ENCODE data around the gene TYRO3.
A peak's percentile ranks its signal among the peaks of the same experiment; 100 is the strongest.

Gene TYRO3

DNA sequence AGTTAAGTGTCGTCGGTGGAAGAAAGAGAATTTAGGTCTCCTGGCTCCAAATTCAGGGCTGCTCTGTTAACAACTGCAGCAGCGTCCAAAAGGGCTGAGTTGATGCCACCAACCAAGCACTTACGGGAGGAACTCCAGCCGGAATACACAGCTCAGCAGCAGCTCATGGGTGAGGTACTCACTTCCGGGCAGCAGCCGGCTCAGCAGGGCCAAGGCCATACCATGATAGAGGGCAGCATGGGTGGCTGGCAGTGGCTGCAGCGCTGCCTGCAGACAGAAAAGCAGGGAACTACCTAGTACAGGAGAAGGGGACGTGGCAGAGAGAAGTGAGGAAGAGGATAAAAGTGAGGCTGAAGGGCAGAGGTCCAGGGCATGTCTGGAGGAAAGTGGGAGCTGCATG is 37.4 kb upstream of the TYRO3 start:
- H3K4me3 ChIP-seq (ENCODE audit: low read depth in 1 of 2, low read length in 2 of 2), result no peak overlapping the region

DNA sequence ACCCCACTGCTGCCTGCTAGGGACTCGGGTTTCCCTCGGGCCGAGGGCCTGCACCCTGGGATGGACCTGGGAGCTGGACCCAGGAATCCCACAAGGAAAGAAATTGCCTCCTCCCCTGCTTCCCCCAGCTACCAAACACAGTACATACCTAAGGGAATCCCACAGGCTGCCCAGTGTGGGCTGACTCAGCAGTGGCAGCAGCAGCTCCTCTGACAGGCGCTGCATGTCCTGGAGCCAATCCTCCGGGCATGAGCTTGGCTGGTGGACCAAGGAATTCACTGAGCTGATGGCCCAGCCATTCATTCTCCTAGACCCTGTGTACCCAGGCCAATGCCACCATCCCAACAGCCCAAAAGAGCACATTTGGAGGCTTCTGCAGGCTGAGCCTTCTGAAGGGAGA is 35.9 kb upstream of the TYRO3 start:
- peaks cover 17 to 66% of the 10 kb centered on the region in 2 donors for H3K36me3 ChIP-seq (ENCODE audit: control insufficient read depth in 1 of 2, insufficient read depth in 2 of 2, low read length in 2 of 2)
- H3K4me3 ChIP-seq (ENCODE audit: low read depth in 1 of 2, low read length in 2 of 2), result no peak overlapping the region
- H3K4me1 ChIP-seq (ENCODE audit: control insufficient read depth in 1 of 2, insufficient read depth in 2 of 2, low read length in 2 of 2), result no peaks in the 10 kb centered on the region
- no peaks in the 10 kb centered on the region for H3K27me3 ChIP-seq (ENCODE audit: control insufficient read depth in 1 of 2, insufficient read depth in 2 of 2, low read length in 2 of 2)
- no peak overlapping the region for H3K9ac ChIP-seq (ENCODE audit: low read depth in 1 of 2, low read length in 2 of 2)
- no peak overlapping the region for H3K27ac ChIP-seq (ENCODE audit: low read depth, low read length)
- H3K9me3 ChIP-seq (ENCODE audit: control insufficient read depth in 1 of 2, low read length in 2 of 2), result no peaks in the 10 kb centered on the region

More for the DNA sequence above, 37.4 kb upstream of the TYRO3 start:
- Histone ChIP-seq H3K9me3 (ENCODE audit: control insufficient read depth in 1 of 2, low read length in 2 of 2) (no peaks in the 10 kb centered on the region), H3K4me1 (ENCODE audit: control insufficient read depth in 1 of 2, insufficient read depth in 2 of 2, low read length in 2 of 2) (no peaks in the 10 kb centered on the region), H3K27ac (ENCODE audit: low read depth, low read length) (no peak overlapping the region), H3K27me3 (ENCODE audit: control insufficient read depth in 1 of 2, insufficient read depth in 2 of 2, low read length in 2 of 2) (no peaks in the 10 kb centered on the region), H3K36me3 (ENCODE audit: control insufficient read depth in 1 of 2, insufficient read depth in 2 of 2, low read length in 2 of 2) (peaks cover 4 to 62% of the 10 kb centered on the region in 2 donors), H3K9ac (ENCODE audit: low read depth in 1 of 2, low read length in 2 of 2) (no peak overlapping the region)

DNA sequence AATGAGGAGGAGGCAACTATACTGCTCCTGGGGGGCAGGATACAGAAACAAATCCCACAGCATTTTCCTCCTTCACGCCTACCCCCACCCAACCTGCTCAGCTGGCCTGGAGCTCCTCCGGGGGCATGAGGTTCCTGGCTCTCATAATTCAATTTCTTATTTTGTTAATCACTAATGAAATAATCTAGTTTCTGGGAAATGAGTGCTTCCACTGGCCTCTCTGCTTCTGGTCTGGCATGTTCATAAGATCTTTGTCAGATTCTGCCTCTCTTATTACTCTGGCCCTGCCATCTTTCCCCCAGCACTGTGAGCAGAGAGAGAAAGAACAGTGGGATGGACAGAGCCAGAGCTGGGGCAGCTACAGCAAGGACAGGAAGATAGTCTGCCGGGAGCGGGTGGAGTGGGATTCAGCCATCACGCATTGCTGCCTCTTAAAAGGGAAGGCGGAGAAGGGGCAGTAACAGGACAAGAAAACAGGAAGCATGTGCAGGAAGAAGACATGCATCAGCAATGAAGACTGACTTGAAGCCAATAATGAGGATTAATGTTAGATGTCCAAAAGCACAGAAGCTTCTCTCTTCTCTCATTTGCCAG is 28.6 kb upstream of the TYRO3 start:
- H3K36me3 ChIP-seq (ENCODE audit: control insufficient read depth in 1 of 2, insufficient read depth in 2 of 2, low read length in 2 of 2), result peaks cover 44 to 76% of the 10 kb centered on the region in 2 donors
- H3K27me3 ChIP-seq (ENCODE audit: control insufficient read depth in 1 of 2, insufficient read depth in 2 of 2, low read length in 2 of 2), result no peaks in the 10 kb centered on the region
- H3K4me1 ChIP-seq (ENCODE audit: control insufficient read depth in 1 of 2, insufficient read depth in 2 of 2, low read length in 2 of 2), result no peaks in the 10 kb centered on the region
- no peak overlapping the region for H3K9ac ChIP-seq (ENCODE audit: low read depth in 1 of 2, low read length in 2 of 2)
- no peak overlapping the region for H3K4me3 ChIP-seq (ENCODE audit: low read depth in 1 of 2, low read length in 2 of 2)
- no peaks in the 10 kb centered on the region for H3K9me3 ChIP-seq (ENCODE audit: control insufficient read depth in 1 of 2, low read length in 2 of 2)
- no peak overlapping the region for H3K27ac ChIP-seq (ENCODE audit: low read depth, low read length)

DNA sequence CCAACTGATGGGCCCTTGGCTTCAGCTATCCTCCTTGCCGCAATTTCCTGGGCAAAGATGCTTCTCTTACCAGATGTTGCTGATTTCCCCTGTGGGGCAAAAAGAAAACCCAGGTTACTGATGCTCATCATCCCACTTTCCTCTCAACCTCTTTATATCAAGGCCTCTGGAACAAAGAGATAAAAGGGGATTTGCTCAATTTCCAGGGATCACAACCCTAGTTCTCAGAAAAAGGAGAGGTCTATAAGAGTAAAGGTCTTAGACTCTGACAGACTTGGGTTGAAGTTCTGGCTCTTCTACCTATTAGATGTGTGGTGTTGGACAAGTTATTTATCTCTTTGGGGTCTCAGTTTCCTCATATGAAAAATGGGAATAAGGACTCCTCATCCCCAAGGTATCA is 23.5 kb upstream of the TYRO3 start:
- Histone ChIP-seq H3K36me3 (ENCODE audit: control insufficient read depth in 1 of 2, insufficient read depth in 2 of 2, low read length in 2 of 2) (peaks cover 20 to 48% of the 10 kb centered on the region in 2 donors), H3K4me3 (ENCODE audit: low read depth in 1 of 2, low read length in 2 of 2) (no peak overlapping the region), H3K27ac (ENCODE audit: low read depth, low read length) (no peak overlapping the region), H3K27me3 (ENCODE audit: control insufficient read depth in 1 of 2, insufficient read depth in 2 of 2, low read length in 2 of 2) (no peaks in the 10 kb centered on the region), H3K9me3 (ENCODE audit: control insufficient read depth in 1 of 2, low read length in 2 of 2) (no peaks in the 10 kb centered on the region), H3K4me1 (ENCODE audit: control insufficient read depth in 1 of 2, insufficient read depth in 2 of 2, low read length in 2 of 2) (no peaks in the 10 kb centered on the region), H3K9ac (ENCODE audit: low read depth in 1 of 2, low read length in 2 of 2) (no peak overlapping the region)

DNA sequence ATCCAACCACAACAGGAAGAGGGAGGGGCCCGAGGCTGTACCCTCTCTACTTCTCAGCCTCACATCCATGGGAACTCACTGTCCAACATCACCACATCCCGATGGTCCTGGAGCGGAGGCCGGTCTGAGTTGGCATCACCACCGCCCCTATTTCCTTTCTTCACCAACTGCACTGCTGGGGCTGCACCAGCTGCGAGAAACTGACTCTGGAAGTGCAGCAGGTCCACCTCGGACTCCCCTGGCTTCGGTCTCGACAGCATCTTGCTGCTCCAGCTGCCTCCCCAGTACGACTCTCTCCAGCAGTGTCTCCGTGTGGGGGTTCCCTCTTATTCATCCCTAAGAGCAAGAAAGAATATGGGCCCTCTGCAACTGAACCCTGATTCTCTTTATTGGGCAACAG is 22.1 kb upstream of the TYRO3 start:
- Histone ChIP-seq H3K9ac (ENCODE audit: low read depth in 1 of 2, low read length in 2 of 2) (no peak overlapping the region), H3K4me1 (ENCODE audit: control insufficient read depth in 1 of 2, insufficient read depth in 2 of 2, low read length in 2 of 2) (no peaks in the 10 kb centered on the region), H3K9me3 (ENCODE audit: control insufficient read depth in 1 of 2, low read length in 2 of 2) (no peaks in the 10 kb centered on the region), H3K27me3 (ENCODE audit: control insufficient read depth in 1 of 2, insufficient read depth in 2 of 2, low read length in 2 of 2) (no peaks in the 10 kb centered on the region), H3K27ac (ENCODE audit: low read depth, low read length) (no peak overlapping the region), H3K36me3 (ENCODE audit: control insufficient read depth in 1 of 2, insufficient read depth in 2 of 2, low read length in 2 of 2) (peaks cover 13 to 40% of the 10 kb centered on the region in 2 donors), H3K4me3 (ENCODE audit: low read depth in 1 of 2, low read length in 2 of 2) (no peak overlapping the region)

DNA sequence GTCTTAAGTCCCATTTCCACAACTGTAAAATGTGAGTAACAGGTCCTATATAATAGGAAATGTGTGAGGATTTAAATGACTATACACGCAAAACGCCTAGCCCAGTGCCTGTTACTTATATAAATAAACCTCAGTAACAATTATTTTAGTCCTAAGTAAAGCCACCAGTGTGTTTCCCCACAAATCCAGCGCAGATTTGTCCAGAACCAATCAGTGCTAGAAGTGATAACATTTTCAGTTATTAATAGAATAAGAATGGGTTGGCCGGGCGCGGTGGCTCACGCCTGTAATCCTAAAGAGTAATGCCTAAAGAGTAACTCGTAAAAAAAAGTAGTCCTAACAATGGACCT is 15.5 kb upstream of the TYRO3 start:
- peak overlapping the region; percentile 92 to 99 for H3K4me3 ChIP-seq (ENCODE audit: low read depth in 1 of 2, low read length in 2 of 2)
- peaks cover 22 to 32% of the 10 kb centered on the region in 2 donors for H3K4me1 ChIP-seq (ENCODE audit: control insufficient read depth in 1 of 2, insufficient read depth in 2 of 2, low read length in 2 of 2)
- no peaks in the 10 kb centered on the region for H3K27me3 ChIP-seq (ENCODE audit: control insufficient read depth in 1 of 2, insufficient read depth in 2 of 2, low read length in 2 of 2)
- no peaks in the 10 kb centered on the region for H3K36me3 ChIP-seq (ENCODE audit: control insufficient read depth in 1 of 2, insufficient read depth in 2 of 2, low read length in 2 of 2)
- H3K27ac ChIP-seq (ENCODE audit: low read depth, low read length), result no peak overlapping the region
- H3K9me3 ChIP-seq (ENCODE audit: control insufficient read depth in 1 of 2, low read length in 2 of 2), result no peaks in the 10 kb centered on the region
- H3K9ac ChIP-seq (ENCODE audit: low read depth in 1 of 2, low read length in 2 of 2), result peak overlapping the region; percentile 92 to 96

DNA sequence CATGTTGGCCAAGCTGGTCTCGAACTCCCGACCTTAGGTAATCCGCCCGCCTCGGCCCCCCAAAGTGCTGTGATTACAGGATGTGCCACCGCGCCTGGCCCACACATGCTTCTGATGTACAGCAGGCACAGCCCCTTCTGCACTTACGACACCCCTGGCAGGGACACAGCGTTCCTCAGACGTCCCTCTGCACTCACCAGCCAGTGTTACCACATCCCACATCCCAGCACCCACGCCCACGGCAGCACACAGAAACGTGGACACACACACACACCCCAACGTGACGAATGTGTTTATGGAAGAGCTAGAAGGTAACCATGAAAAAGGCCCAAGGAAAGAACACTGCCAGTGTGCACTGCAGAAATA is 14.4 kb upstream of the TYRO3 start:
- H3K27ac ChIP-seq (ENCODE audit: low read depth, low read length), result no peak overlapping the region

DNA sequence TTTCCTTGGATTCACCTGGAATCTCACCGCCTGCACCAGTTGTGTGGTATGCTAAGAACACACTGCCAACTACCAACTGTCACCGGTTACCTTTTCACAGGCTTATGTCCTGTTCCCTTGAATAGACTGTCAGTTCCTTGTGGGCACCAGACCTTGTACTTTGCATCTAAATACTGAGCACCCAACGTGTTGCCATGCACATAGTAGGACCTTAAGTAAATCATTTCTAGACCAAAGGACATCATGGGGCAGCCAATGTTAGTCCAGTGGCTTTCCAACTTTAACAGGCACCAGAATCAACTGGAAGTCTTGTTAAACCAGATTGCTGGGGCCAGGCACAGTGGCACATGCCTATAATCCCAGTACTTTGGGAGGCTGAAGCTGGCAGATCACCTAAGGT is 13.8 kb upstream of the TYRO3 start:
- Histone ChIP-seq H3K9me3 (ENCODE audit: control insufficient read depth in 1 of 2, low read length in 2 of 2) (no peaks in the 10 kb centered on the region), H3K9ac (ENCODE audit: low read depth in 1 of 2, low read length in 2 of 2) (no peak overlapping the region), H3K4me3 (ENCODE audit: low read depth in 1 of 2, low read length in 2 of 2) (no peak overlapping the region), H3K4me1 (ENCODE audit: control insufficient read depth in 1 of 2, insufficient read depth in 2 of 2, low read length in 2 of 2) (peaks cover 22 to 32% of the 10 kb centered on the region in 2 donors), H3K27me3 (ENCODE audit: control insufficient read depth in 1 of 2, insufficient read depth in 2 of 2, low read length in 2 of 2) (no peaks in the 10 kb centered on the region), H3K36me3 (ENCODE audit: control insufficient read depth in 1 of 2, insufficient read depth in 2 of 2, low read length in 2 of 2) (no peaks in the 10 kb centered on the region), H3K27ac (ENCODE audit: low read depth, low read length) (no peak overlapping the region)

More for the DNA sequence above, 14.4 kb upstream of the TYRO3 start:
- no peaks in the 10 kb centered on the region for H3K9me3 ChIP-seq (ENCODE audit: control insufficient read depth in 1 of 2, low read length in 2 of 2)
- H3K4me1 ChIP-seq (ENCODE audit: control insufficient read depth in 1 of 2, insufficient read depth in 2 of 2, low read length in 2 of 2), result peaks cover 22 to 32% of the 10 kb centered on the region in 2 donors
- no peaks in the 10 kb centered on the region for H3K36me3 ChIP-seq (ENCODE audit: control insufficient read depth in 1 of 2, insufficient read depth in 2 of 2, low read length in 2 of 2)
- no peaks in the 10 kb centered on the region for H3K27me3 ChIP-seq (ENCODE audit: control insufficient read depth in 1 of 2, insufficient read depth in 2 of 2, low read length in 2 of 2)
- H3K9ac ChIP-seq (ENCODE audit: low read depth in 1 of 2, low read length in 2 of 2), result peak overlapping the region in 1 of 2 donors; percentile 51
- H3K4me3 ChIP-seq (ENCODE audit: low read depth in 1 of 2, low read length in 2 of 2), result peak overlapping the region; percentile 92 to 99

DNA sequence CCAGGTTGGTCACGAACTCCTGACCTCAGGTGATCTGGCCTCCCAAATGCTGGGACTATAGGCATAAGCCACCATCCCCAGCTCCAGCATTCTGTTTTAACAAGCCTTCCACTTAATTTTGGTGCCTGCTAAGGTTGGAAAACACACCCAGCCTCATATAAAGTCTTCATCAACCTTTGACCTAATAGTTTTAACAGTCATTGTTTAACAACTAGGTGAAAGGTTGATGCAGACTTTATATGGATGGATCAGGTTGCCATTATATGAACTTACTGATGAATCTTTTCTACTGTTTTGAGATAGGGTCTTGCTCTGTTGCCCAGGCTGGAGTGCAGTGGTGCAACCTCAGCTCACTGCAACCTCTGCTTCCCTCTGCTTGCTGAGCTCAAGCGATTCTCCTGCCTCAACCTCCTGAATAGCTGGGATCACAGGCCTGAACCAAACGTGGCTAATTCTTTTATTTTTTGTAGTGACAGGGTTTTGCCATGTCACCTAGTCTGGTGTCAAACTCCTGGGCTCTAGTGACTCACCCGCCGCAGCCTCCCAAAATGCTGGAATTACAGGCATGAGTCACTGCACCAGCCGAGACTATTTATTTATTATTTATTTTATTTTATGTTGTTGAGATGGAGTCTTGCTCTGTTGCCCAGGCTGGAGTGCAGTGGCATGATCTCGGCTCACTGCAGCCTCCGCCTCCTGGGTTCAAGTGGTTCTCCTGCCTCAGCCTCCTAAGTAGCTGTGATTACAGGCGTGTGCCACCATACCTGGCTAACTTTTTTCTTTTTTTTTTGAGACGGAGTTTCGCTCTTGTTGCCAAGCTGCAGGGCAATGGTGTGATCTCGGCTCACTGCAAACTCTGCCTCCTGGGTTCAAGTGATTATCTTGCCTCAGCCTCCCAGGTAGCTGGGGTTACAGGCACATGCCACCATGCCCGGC is 11.9 kb upstream of the TYRO3 start:
- peak overlapping the region; percentile 77 for H3K27ac ChIP-seq (ENCODE audit: low read depth, low read length)

DNA sequence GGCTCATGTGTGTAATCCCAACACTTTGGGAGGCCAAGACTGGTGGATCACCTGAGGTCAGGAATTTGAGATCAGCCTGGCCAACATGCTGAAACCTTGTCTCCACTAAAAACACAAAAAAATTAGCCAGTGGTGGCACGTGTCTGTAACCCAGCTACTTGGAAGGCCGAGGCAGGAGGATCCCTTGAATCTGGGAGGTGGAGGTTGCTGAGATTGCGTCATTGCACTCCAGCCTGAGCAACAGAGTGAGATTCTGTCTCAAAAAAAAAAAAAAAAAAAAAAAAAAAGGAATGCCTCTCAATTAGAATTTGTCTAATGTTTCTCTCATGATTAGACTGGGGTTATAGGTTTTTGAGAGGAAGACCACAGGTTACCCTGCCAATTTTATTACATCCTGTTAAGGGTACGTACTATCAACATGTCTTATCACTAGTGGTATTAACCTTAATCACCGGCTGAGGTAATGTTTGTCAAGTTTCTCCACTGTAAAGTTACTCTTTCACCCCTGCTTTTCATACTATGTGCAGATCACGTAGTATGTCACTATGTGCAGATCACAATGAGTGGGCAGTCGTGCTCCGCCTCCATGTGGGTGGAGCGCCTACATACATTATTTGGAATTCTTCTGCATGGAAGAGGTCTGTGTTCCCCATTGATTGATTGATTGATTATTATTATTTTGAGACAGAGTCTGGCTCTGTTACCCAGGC is 8.8 kb upstream of the TYRO3 start:
- no peak overlapping the region for H3K27ac ChIP-seq (ENCODE audit: low read depth, low read length)
- no peaks in the 10 kb centered on the region for H3K9me3 ChIP-seq (ENCODE audit: control insufficient read depth in 1 of 2, low read length in 2 of 2)
- no peak overlapping the region for H3K4me3 ChIP-seq (ENCODE audit: low read depth in 1 of 2, low read length in 2 of 2)
- H3K9ac ChIP-seq (ENCODE audit: low read depth in 1 of 2, low read length in 2 of 2), result no peak overlapping the region
- no peaks in the 10 kb centered on the region for H3K36me3 ChIP-seq (ENCODE audit: control insufficient read depth in 1 of 2, insufficient read depth in 2 of 2, low read length in 2 of 2)
- H3K27me3 ChIP-seq (ENCODE audit: control insufficient read depth in 1 of 2, insufficient read depth in 2 of 2, low read length in 2 of 2), result no peaks in the 10 kb centered on the region
- H3K4me1 ChIP-seq (ENCODE audit: control insufficient read depth in 1 of 2, insufficient read depth in 2 of 2, low read length in 2 of 2), result peaks cover 8 to 15% of the 10 kb centered on the region in 2 donors

More for the DNA sequence above, 11.9 kb upstream of the TYRO3 start:
- no peaks in the 10 kb centered on the region for H3K9me3 ChIP-seq (ENCODE audit: control insufficient read depth in 1 of 2, low read length in 2 of 2)
- peak overlapping the region in 1 of 2 donors; percentile 44 for H3K4me3 ChIP-seq (ENCODE audit: low read depth in 1 of 2, low read length in 2 of 2)
- no peaks in the 10 kb centered on the region for H3K27me3 ChIP-seq (ENCODE audit: control insufficient read depth in 1 of 2, insufficient read depth in 2 of 2, low read length in 2 of 2)
- H3K36me3 ChIP-seq (ENCODE audit: control insufficient read depth in 1 of 2, insufficient read depth in 2 of 2, low read length in 2 of 2), result no peaks in the 10 kb centered on the region
- peak overlapping the region in 1 of 2 donors; percentile 12 for H3K9ac ChIP-seq (ENCODE audit: low read depth in 1 of 2, low read length in 2 of 2)
- H3K4me1 ChIP-seq (ENCODE audit: control insufficient read depth in 1 of 2, insufficient read depth in 2 of 2, low read length in 2 of 2), result peaks cover 22 to 32% of the 10 kb centered on the region in 2 donors
